Fibroblast of skin of scalp (primary cell): Measurements from ENCODE around the gene KIR2DL1.
"Not testable (repeated sequence)": the region's sequence is repeated elsewhere in the genome, so short reads cannot be mapped to it uniquely, and the experiment has no call there.

ENCODE experiments used
- DNase-seq: peaks from one replicate; pipeline ENCODE4 v3.0.0-alpha.2; 2013

The KIR2DL1 gene

DNA sequence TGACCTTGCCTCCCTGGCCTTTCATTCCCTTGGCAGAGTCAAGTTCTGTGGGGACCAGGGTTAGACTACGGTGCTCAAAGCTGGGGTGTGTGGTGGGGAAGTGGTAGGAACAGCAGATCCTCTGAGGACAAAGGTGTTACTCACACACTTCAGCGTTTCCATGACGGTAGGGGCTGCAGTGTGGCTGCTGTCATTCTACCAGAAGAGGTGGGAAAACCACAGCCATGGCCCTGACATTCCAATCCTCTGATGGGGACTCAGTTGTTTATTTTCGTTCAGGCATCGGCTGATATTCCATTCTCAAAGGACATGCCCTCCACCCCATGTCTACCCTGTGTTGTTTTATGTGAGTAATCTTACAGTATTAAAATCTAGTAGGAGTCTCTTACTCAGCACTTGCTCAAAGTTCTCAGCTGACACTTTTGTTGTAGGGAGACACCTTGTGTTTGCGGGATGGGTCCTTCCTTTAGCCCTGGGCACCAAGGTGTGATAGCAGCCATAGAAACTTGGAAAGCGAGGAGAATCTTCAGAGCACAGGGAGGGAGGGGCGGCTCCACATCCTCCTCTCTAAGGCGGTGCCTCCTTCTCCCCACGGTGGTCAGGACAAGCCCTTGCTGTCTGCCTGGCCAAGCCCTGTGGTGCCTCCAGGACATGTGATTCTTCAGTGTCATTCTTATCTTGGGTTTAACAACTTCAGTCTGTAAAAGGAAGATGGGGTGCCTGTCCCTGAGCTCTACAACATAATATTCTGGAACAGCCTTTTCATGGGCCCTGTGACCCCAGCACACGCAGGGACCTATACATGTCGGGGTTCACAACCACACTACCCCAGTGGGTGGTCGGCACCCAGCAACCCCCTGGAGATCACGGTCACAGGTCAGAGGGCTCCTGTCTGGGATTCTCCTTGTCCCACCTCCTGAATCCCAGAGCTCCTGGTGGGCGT, 1.7 kb downstream of the KIR2DL1 start:
- DNase-seq = not testable (repeated sequence)

DNA sequence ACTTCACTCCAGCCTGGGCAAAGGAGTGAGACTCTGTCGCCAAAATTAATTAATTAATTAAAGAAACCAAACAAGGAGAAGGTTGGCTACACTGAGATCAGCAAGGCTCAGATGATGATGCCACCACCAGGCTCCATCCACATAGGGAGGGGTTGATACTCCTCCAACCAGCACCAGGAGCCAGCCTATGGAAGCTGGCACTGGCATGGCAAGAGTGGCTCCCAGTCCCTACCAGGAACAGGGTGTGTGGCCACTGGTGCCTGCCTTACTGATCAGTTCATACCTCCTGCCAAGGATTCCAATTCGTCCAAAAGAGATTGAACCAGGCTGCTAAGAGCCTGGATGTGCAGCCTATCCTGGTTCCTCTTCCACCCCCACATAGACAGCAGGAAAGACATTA, 3.1 kb downstream of the KIR2DL1 start:
- not testable (repeated sequence) for DNase-seq

DNA sequence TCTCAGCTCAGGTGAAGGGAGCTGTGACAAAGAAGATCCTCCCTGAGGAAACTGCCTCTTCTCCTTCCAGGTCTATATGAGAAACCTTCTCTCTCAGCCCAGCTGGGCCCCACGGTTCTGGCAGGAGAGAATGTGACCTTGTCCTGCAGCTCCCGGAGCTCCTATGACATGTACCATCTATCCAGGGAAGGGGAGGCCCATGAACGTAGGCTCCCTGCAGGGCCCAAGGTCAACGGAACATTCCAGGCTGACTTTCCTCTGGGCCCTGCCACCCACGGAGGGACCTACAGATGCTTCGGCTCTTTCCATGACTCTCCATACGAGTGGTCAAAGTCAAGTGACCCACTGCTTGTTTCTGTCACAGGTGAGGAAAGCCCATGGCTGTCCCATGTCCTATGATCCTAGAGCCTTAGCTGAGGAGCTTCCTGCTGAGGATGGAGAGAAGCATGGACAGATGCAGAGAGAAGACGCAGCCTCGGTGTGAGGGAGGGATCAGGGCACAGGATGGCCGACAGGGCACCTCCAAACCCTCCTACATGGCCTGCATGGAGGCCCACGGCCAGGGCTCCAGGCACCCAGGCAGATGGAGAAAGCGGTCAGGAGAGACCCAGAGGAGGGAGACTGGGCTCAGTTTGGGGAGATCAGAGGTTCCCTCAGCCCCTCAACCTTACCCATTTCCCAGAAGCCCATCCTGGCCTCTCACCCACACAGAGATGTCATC, 5.7 kb downstream of the KIR2DL1 start:
- not testable (repeated sequence) for DNase-seq

DNA sequence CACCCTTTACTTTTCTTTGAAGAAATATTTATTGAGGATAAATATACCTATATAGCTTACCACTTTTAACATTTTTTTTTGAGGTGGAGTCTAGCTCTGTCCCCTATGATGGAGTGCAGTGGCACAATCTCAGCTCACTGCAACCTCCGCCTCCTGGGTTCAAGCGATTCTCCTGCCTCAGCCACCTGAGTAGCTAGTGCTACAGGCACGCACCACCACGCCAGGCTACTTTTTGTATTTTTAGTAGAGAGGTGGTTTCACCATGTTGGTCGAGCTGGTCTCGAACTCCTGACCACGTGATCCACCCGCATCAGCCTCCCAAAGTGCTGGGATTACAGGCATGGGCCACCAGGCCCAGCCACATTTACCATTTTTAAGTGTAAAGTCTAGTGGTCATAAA, 6.2 kb downstream of the KIR2DL1 start:
- not testable (repeated sequence) for DNase-seq

DNA sequence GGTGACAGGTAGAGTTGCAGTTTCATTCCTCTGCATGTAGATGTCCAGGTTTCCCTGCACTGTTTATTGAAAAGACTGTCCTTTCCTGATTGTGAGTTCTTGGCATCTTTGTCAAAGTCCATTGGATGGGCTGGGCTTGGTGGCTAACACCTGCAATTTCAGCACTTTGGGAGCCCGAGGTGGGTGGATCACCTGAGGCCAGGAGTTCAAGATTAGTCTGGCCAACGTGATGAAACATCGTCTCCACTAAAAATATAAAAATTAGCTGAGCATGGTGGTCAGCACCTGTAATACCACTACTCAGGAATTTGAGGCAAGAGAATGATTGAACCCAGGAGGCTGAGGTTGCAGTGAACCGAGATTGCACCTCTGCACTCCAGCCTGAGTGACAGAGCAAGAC, 8.3 kb downstream of the KIR2DL1 start:
- DNase-seq = not testable (repeated sequence)

DNA sequence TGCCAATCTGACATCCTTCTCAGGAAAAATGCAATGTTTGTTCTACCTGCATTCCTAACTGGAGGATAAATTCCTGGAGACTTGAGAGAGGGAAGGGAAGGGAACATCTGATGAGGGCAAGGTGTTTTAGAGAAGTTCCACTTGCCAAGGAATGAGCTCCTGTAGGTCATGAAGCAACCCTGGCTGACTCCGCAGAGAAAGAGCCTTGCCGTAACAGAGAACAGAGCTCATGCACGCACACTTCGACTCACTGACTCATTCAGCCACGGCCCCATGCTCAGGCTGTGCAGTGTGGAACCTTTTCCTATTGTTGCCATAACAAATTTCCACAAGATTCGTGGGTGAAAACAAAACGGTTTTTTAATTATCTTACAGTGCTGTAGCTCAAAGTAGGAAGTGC, 9.3 kb downstream of the KIR2DL1 start:
- not testable (repeated sequence) for DNase-seq

DNA sequence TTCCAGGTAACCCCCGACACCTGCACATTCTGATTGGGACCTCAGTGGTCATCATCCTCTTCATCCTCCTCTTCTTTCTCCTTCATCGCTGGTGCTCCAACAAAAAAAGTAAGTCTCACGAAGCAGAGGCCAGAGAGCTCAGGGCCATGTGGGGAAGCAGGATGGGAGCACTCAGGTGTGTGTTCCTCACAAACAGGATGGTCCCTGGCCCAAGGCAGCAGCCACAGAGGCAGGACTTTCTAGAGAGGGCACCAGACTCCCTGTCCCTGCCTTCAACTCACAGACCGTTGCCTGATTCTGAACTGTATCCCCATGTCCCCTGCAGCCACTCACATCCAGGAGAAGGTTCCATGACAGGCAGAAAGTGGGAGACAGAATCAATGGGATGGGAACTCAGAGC, 13.3 kb downstream of the KIR2DL1 start:
- DNase-seq = not testable (repeated sequence)

DNA sequence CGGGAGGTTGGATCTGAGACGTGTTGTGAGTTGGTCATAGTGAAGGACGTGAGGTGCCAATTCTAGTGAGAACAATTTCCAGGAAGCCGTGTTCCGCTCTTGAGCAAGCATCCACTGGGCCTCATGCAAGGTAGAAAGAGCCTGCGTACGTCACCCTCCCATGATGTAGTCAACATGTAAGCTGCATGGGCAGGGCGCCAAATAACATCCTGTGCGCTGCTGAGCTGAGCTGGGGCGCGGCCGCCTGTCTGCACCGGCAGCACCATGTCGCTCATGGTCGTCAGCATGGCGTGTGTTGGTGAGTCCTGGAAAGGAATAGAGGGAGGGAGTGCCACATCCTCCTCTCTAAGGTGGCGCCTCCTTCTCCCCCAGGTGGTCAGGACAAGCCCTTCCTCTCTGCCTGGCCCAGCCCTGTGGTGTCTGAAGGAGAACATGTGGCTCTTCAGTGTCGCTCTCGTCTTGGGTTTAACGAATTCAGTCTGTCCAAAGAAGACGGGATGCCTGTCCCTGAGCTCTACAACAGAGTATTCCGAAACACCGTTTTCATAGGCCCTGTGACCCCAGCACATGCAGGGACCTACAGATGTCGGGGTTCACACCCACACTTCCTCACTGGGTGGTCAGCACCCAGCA, 16.6 kb downstream of the KIR2DL1 start:
- not testable (repeated sequence) for DNase-seq

DNA sequence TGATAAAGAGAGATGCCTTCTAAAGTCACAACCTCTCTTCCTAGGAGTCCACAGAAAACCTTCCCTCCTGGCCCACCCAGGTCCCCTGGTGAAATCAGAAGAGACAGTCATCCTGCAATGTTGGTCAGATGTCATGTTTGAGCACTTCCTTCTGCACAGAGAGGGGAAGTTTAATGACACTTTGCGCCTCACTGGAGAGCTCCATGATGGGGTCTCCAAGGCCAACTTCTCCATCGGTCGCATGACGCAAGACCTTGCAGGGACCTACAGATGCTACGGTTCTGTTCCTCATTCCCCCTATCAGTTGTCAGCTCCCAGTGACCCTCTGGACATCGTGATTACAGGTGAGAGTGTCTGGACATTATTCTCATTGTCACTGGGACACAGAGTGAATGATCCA, 18.6 kb downstream of the KIR2DL1 start:
- DNase-seq = not testable (repeated sequence)

DNA sequence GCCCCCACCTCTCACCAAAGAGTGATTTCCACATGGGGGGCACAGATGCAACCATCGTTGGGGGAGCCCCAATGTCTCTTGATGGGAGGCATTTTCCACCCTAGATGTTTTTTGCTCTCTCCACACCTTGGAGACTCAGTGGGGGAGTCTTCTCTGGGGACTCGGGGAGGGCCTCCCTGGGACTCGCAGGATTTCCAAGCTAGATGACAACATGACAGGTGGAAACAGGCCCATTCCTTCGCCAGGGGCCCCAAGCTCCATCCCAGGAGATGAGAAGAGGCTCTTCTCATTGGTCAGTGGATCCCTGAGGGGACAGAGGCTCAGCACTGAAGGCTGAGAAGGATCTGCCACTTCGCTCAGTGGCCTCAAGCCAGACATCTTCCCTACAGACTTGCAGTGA, 21.1 kb downstream of the KIR2DL1 start:
- DNase-seq = no peak

DNA sequence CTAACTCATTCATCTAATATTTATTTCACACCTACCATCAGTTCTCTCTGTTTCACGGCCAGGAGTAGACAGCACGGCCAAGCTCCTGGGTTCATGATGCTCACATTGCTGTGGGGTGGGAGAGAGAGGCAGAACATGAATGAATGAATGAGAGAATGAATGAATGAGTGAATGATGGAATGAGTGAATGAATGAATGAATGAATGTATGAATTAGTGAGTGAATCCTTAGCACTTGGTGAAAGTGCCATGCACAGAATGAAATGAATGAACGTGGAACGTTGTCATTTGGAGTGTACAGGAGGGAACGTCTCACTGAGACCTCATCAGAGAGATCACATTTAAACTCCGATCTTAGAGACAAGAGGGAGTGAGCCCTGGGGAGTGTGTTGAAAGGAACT, 21.9 kb downstream of the KIR2DL1 start:
- DNase-seq = no peak

DNA sequence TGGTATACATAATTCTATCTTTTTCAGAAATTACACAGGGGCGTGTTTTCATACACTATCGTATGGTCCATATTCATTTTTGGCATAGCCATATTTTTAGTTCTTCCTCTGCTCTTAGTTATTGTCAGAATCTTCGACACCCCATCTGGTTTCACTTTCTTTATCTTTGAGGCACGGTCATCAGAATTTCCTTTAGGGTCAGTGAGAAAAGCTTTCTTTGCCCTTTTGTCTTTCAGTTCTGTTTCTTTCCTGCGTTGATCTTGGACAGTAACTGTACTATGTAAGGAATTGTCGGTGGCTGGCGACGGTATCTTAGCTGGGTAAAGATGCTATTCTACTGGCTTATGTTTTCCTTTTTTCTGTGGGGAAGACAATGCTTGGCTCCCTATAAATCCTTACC, 23.2 kb downstream of the KIR2DL1 start:
- no peak for DNase-seq

DNA sequence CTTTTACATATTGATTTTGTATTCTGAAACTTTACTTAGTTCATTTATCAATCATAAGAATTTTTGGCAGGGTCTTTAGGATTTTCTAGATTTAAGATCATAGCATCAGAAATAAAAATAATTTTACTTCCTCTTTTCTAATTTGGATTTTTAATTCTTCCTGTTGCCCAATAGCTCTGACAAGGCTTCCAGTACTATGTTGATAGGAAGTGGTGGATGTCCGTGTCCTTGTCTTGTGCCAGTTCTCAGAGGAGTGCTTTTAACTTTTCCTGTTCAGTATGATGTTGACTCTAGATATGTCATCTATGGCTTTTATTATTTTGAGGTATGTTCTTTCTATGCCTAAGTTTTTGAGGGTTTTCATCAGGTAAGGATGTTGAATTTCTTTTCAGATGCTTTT, 26.2 kb downstream of the KIR2DL1 start:
- DNase-seq = no peak

DNA sequence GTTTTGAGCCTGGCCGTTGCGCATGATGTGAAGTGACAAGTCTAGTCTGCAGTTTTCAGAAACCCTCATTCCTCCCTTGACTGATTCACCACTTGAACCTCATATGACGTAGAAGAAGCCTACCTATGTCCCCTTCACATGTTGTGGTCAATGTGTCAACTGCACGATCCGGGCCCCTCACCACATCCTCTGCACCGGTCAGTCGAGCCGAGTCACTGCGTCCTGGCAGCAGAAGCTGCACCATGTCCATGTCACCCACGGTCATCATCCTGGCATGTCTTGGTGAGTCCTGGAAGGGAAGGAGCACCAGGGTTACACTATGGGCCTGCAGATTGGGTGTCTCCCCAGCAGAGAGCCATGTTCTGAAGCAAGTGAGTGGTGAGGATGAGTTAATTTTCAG, 33.8 kb downstream of the KIR2DL1 start, which contains the start of gene KIR2DL4:
TSS of gene KIR2DL4 (plus strand) at position 201 of the 400 bp plus-strand sequence. CDS start at position 243, 42 bp downstream.
- no peak for DNase-seq

DNA sequence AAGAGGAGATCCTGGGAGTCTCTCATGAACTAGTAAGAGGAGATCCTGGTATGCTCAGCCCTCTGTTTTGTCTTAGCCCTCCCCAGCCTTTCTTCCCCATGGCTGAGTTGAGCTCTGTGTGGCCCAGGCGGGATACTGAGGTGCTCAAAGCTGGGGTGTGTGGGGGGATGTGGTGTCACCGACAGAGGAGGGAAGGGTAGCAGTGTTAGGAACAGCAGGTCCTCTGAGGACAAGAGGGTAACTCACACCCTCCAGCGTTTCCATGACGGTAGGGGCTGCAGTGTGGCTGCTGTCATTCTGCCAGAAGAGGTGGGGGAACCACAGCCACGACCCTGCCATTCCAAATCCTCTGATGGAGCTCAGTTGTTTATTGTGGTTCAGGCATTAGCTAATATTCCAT, 34.5 kb downstream of the KIR2DL1 start:
- DNase-seq = no peak

DNA sequence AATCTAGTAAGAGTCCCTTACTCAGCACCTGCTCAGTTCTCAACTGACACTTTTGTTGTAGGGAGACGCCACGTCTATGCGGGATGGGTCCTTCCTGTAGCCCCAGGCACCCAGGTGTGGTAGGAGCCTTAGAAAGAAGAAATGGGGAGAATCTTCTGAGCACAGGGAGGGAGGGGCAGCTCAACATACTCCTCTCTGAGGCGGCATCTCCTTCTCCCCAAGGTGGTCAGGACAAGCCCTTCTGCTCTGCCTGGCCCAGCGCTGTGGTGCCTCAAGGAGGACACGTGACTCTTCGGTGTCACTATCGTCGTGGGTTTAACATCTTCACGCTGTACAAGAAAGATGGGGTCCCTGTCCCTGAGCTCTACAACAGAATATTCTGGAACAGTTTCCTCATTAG, 35.0 kb downstream of the KIR2DL1 start:
- DNase-seq = no peak

DNA sequence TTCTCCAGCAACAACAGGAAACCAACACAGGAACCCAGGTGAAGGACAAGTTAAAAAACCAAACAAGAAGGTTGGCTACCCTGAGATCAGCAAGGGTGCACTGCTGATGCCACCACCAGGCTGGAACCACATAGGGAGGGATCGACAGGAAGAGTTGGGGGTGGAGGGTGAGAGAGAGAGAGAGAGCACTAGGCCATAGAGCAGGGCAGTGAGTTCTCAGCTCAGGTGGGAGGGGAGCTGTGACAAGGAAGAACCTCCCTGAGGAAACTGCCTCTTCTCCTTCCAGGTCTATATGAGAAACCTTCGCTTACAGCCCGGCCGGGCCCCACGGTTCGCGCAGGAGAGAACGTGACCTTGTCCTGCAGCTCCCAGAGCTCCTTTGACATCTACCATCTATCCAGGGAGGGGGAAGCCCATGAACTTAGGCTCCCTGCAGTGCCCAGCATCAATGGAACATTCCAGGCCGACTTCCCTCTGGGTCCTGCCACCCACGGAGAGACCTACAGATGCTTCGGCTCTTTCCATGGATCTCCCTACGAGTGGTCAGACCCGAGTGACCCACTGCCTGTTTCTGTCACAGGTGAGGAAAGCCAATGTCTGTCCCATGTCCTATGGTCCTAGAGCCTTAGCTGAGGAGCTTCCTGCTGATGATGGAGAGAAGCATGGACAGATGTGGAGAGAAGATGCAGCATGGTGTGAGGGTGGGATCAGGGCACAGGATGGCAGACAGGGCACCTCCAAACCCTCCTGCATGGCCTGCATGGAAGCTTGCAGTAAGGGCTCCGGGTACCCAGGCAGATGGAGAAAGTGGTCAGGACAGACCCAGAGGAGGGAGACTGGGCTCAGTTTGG, 36.3 kb downstream of the KIR2DL1 start:
- no peak for DNase-seq

DNA sequence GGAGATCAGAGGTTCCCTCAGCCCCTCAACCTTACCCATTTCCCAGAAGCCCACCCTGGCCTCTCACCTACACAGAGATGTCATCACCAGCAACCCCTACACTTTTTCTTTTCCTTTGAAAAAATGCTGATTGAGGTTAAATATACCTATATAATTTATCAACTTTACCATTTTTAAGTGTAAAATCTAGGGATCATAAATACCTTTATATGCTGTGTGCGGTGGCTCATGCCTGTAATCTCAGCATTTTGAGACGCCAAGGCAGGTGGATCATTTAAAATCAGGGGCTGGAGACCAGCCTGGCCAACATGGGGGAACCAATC, 36.9 kb downstream of the KIR2DL1 start:
- no peak for DNase-seq

DNA sequence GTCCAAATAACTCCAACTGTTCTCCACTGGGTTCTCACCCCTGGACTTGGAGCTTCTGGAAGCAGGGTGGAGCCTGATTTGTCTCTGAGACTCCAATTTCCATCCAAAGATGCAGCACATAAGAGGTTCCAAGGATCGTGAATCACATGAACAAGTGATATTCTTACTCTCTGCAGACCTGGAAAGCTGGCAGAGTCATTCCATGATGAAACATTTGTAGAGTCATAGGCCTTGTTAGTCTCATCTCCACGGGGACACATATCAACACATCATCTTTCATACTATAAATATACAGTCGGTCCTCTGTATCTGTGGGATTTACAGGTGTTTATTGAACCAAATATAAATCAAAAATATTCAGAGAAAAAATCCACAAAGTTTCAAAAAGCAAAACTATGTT, 45.0 kb downstream of the KIR2DL1 start:
- not testable (repeated sequence) for DNase-seq

DNA sequence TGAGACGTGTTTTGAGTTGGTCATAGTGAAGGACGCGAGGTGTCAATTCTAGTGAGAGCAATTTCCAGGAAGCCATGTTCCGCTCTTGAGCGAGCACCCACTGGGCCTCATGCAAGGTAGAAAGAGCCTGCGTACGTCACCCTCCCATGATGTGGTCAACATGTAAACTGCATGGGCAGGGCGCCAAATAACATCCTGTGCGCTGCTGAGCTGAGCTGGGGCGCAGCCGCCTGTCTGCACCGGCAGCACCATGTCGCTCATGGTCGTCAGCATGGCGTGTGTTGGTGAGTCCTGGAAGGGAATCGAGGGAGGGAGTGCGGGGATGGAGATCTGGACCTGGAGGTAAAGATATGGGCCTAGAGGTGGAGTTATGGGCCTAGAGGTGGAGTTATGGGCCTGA, 46.7 kb downstream of the KIR2DL1 start, which contains the start of gene KIR3DL1:
TSS of gene KIR3DL1 (plus strand) at position 218 of the 400 bp plus-strand sequence.
- DNase-seq = not testable (repeated sequence)

DNA sequence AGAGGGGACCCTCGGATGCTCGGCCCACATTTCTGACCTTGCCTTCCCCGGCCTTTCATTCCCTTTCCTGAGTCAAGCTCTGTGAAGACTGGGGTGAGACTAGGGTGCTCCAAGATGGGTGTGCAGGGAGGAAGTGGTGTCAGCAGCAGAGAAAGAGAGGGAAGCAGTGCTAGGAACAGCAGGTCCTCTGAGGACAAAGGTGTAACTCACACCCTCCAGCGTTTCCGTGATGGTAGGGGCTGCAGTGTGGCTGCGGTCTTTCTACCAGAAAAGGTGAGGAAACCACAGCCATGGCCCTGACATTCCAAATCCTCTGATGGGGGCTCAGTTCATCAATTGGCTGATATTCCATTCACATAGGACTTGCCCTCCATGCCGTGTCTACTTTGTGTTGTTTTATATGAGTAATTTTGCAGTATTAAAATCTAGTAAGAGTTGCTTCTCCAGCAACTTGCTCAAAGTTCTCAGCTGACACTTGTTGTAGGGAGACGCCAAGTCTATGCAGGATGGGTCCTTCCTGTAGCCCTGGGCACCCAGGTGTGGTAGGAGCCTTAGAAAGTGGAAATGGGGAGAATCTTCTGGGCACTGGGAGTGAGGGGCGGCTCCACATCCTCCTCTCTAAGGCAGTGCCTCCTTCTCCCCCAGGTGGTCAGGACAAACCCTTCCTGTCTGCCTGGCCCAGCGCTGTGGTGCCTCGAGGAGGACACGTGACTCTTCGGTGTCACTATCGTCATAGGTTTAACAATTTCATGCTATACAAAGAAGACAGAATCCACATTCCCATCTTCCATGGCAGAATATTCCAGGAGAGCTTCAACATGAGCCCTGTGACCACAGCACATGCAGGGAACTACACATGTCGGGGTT, 48.3 kb downstream of the KIR2DL1 start:
- DNase-seq = no peak
